ENCODE measurements around the gene NOBOX.
"Not testable (repeated sequence)": the region's sequence is repeated elsewhere in the genome, so short reads cannot be mapped to it uniquely, and the experiment has no call there.

Gene NOBOX

GRCh38 chr7:144403649-144404061 lies at the start of gene NOBOX:
NOBOX (minus strand) TSS chr7:144403693.
- DNase-seq, result no peak

- DNase-seq, result no peak
Measured at GRCh38 chr7:144452064-144452463, 48.6 kb upstream of the NOBOX start.

GRCh38 chr7:144445590-144445989 lies 42.1 kb upstream of the NOBOX start:
- no peak for DNase-seq

- no peak for DNase-seq
Measured at GRCh38 chr7:144439717-144440205, 36.3 kb upstream of the NOBOX start.

GRCh38 chr7:144438759-144439158 lies 35.3 kb upstream of the NOBOX start:
- DNase-seq, result no peak

GRCh38 chr7:144437370-144438191 lies 34.1 kb upstream of the NOBOX start:
- DNase-seq, result peak in 25 of 58 donors; percentile 2 to 75 (median 23)

- DNase-seq, result no peak
Measured at GRCh38 chr7:144436500-144436899, 33.0 kb upstream of the NOBOX start.

- no peak for DNase-seq
Measured at GRCh38 chr7:144428431-144428830, 24.9 kb upstream of the NOBOX start.

GRCh38 chr7:144427539-144427938 lies 24.0 kb upstream of the NOBOX start:
- not testable (repeated sequence) for DNase-seq

- DNase-seq, result not testable (repeated sequence)
Measured at GRCh38 chr7:144418931-144419330, 15.4 kb upstream of the NOBOX start.

- no peak for DNase-seq
Measured at GRCh38 chr7:144416341-144416740, 12.8 kb upstream of the NOBOX start.

GRCh38 chr7:144415858-144416257 lies 12.4 kb upstream of the NOBOX start:
- DNase-seq, result no peak

GRCh38 chr7:144414815-144415214 lies 11.3 kb upstream of the NOBOX start:
- no peak for DNase-seq

GRCh38 chr7:144410441-144410840 lies 6.9 kb upstream of the NOBOX start:
- no peak for DNase-seq

GRCh38 chr7:144408121-144408520 lies 4.6 kb upstream of the NOBOX start:
- DNase-seq, result no peak

GRCh38 chr7:144407266-144407931 lies 3.9 kb upstream of the NOBOX start:
- DNase-seq, result peak in 1 of 58 donors; percentile 3

- DNase-seq, result no peak
Measured at GRCh38 chr7:144404946-144405345, 1.5 kb upstream of the NOBOX start.

- no peak for DNase-seq
Measured at GRCh38 chr7:144403102-144403501, 391 bp downstream of the NOBOX start.

GRCh38 chr7:144401490-144401889 lies 2.0 kb downstream of the NOBOX start:
- DNase-seq, result no peak

GRCh38 chr7:144399946-144400345 lies 3.5 kb downstream of the NOBOX start:
- no peak for DNase-seq

- no peak for DNase-seq
Measured at GRCh38 chr7:144398911-144399310, 4.6 kb downstream of the NOBOX start.

GRCh38 chr7:144398291-144398690 lies 5.2 kb downstream of the NOBOX start:
- DNase-seq, result no peak

- no peak for DNase-seq
Measured at GRCh38 chr7:144397086-144397485, 6.4 kb downstream of the NOBOX start.

All from anterior cingulate cortex (tissue), 58 donors.